ENCODE results near the gene ADAMTS17. TPM values are rescaled to one million over a fixed set of nuclear protein-coding genes. Genes with fewer than 3 reads are reported as not detected.

Gene ADAMTS17
- total RNA-seq: under 1 TPM; 0.33 to 0.34 TPM

GRCh38 chr15:100341750-100342560 is at the start of gene ADAMTS17:
TSS of gene ADAMTS17 (minus strand) at chr15:100341975. CDS start at chr15:100341899, 76 bp downstream.

Small RNAs within 50 kb of the gene (small RNA-seq; reads per million reads assigned to genes)
- gene RNA5SP402: 0 reads per million in 2 donors

Other genes with a start within 250 kb of the ADAMTS17 start
- gene CERS3, start 187.0 kb upstream of the ADAMTS17 start, total RNA-seq: not detected